H9 (cell line): ENCODE data around the gene KSR1. TPM values are rescaled to one million over a fixed set of nuclear protein-coding genes. Genes with fewer than 3 reads are reported as not detected.

Experiments
- DNase-seq: peaks from one replicate; pipeline ENCODE4 v3.0.0-alpha.2; 2017
- H2AFZ ChIP-seq: one replicate; pipeline ENCODE4 v1.6.1; 2013; ENCODE audit warnings: mild to moderate bottlenecking, low read length, control low read depth, moderate library complexity
- H2AK5ac ChIP-seq: 2 replicates; pipeline ENCODE4 v1.6.1; 2013; ENCODE audit warnings: low read length, control low read depth, mixed read lengths; ENCODE audit not compliant: insufficient read length
- H2BK120ac ChIP-seq: one replicate; pipeline ENCODE4 v1.6.1; 2013; ENCODE audit warnings: low read depth, mild to moderate bottlenecking, low read length, control low read depth, inconsistent platforms; ENCODE audit not compliant: poor library complexity, severe bottlenecking
- H2BK12ac ChIP-seq: 2 replicates; pipeline ENCODE4 v1.6.1; 2013; ENCODE audit warnings: low read length, control low read depth, mixed read lengths, low read depth; ENCODE audit not compliant: insufficient read length
- H2BK15ac ChIP-seq: 2 replicates; pipeline ENCODE4 v1.6.1; 2013; ENCODE audit warnings: low read depth, low read length, control low read depth
- H2BK20ac ChIP-seq: one replicate; pipeline ENCODE4 v1.6.1; 2013; ENCODE audit warnings: low read depth, mild to moderate bottlenecking, low read length, control low read depth, inconsistent platforms; ENCODE audit not compliant: poor library complexity, severe bottlenecking
- H2BK5ac ChIP-seq: 2 replicates; pipeline ENCODE4 v1.6.1; 2013; ENCODE audit warnings: low read length, control low read depth, mixed read lengths; ENCODE audit not compliant: insufficient read length
- H3K14ac ChIP-seq: 2 replicates; pipeline ENCODE4 v1.6.1; 2013; ENCODE audit warnings: low read length, control low read depth; ENCODE audit not compliant: insufficient read depth
- H3K18ac ChIP-seq: 2 replicates; pipeline ENCODE4 v1.6.1; 2013; ENCODE audit warnings: low read depth, mild to moderate bottlenecking, mixed read lengths, low read length, control low read depth; ENCODE audit not compliant: insufficient read length
- H3K23ac ChIP-seq: 2 replicates; pipeline ENCODE4 v1.6.1; 2013; ENCODE audit warnings: low read length, control low read depth, mixed read lengths, low read depth; ENCODE audit not compliant: insufficient read length
- H3K23me2 ChIP-seq: 2 replicates; pipeline ENCODE4 v1.6.1; 2013; ENCODE audit warnings: low read depth, mild to moderate bottlenecking, mixed read lengths, low read length, control low read depth; ENCODE audit not compliant: insufficient read length, poor library complexity, severe bottlenecking
- H3K27ac ChIP-seq: 2 replicates; pipeline ENCODE4 v1.5.1; 2013; ENCODE audit warnings: low read length, control low read depth, mixed read lengths, low read depth; ENCODE audit not compliant: insufficient read length
- H3K27me3 ChIP-seq: 2 replicates; pipeline ENCODE4 v1.6.1; 2013; ENCODE audit warnings: low read length, control low read depth, inconsistent platforms; ENCODE audit not compliant: insufficient read depth
- H3K4ac ChIP-seq: 2 replicates; pipeline ENCODE4 v1.6.1; 2013; ENCODE audit warnings: low read depth, mild to moderate bottlenecking, control low read depth, inconsistent platforms, low read length, moderate library complexity
- H3K4me1 ChIP-seq: 2 replicates; pipeline ENCODE4 v1.6.1; 2013; ENCODE audit warnings: low read length, control low read depth, inconsistent platforms; ENCODE audit not compliant: insufficient read depth
- H3K4me2 ChIP-seq: 2 replicates; pipeline ENCODE4 v1.6.1; 2013; ENCODE audit warnings: low read length, control low read depth, mixed read lengths; ENCODE audit not compliant: insufficient read length, insufficient read depth
- H3K56ac ChIP-seq: 2 replicates; pipeline ENCODE4 v1.6.1; 2013; ENCODE audit warnings: low read depth, mild to moderate bottlenecking, mixed read lengths, low read length, control low read depth; ENCODE audit not compliant: insufficient read length
- H3K79me1 ChIP-seq: 2 replicates; pipeline ENCODE4 v1.6.1; 2013; ENCODE audit warnings: low read depth, mild to moderate bottlenecking, moderate library complexity, low read length, control low read depth, inconsistent platforms; ENCODE audit not compliant: insufficient read depth, poor library complexity, severe bottlenecking
- H3K79me2 ChIP-seq: 2 replicates; pipeline ENCODE4 v1.6.1; 2013; ENCODE audit warnings: low read length, control low read depth, inconsistent platforms; ENCODE audit not compliant: insufficient read depth
- H3K9ac ChIP-seq: 2 replicates; pipeline ENCODE4 v1.6.1; 2013; ENCODE audit warnings: low read length, control low read depth, mixed read lengths; ENCODE audit not compliant: insufficient read length; ENCODE audit errors: extremely low read depth
- H3K9me3 ChIP-seq: one replicate; pipeline ENCODE4 v1.6.1; 2013; ENCODE audit warnings: low read depth, low read length, inconsistent platforms; ENCODE audit not compliant: control insufficient read depth
- H3T11ph ChIP-seq: one replicate; pipeline ENCODE4 v1.6.1; 2013; ENCODE audit warnings: mild to moderate bottlenecking, low read length, control low read depth, inconsistent platforms
- H4K20me1 ChIP-seq: one replicate; pipeline ENCODE4 v1.6.1; 2013; ENCODE audit not compliant: control insufficient read depth, insufficient read length, insufficient read depth
- H4K5ac ChIP-seq: 2 replicates; pipeline ENCODE4 v1.6.1; 2013; ENCODE audit warnings: low read depth, mild to moderate bottlenecking, mixed read lengths, low read length, control low read depth; ENCODE audit not compliant: insufficient read length
- H4K8ac ChIP-seq: replicated peaks from 2 replicates; pipeline ENCODE4 v1.6.1; 2013; ENCODE audit warnings: low read length, control low read depth, mixed read lengths, low read depth; ENCODE audit not compliant: insufficient read length
- H4K91ac ChIP-seq: 2 replicates; pipeline ENCODE4 v1.6.1; 2013; ENCODE audit warnings: low read depth, mild to moderate bottlenecking, moderate library complexity, mixed read lengths, low read length, control low read depth; ENCODE audit not compliant: insufficient read length
- H3K27ac Mint-ChIP-seq, 3 experiments: 2 replicates in 2 of 3; 3 replicates in 1 of 3; pipeline ENCODE4 v1.8.0; 2020 to 2021; ENCODE audit warnings: mixed read lengths in 3 of 3, mild to moderate bottlenecking in 1 of 3, moderate library complexity in 1 of 3
- H3K27me3 Mint-ChIP-seq: 2 replicates; pipeline ENCODE4 v1.8.0; 2021; ENCODE audit warnings: low read depth, mild to moderate bottlenecking, moderate library complexity, mixed read lengths
- H3K36me3 Mint-ChIP-seq, 3 experiments: 2 replicates in 2 of 3; 3 replicates in 1 of 3; pipeline ENCODE4 v1.8.0; 2020 to 2021; ENCODE audit warnings: low read depth in 3 of 3, mixed read lengths in 3 of 3; ENCODE audit not compliant: insufficient read depth in 1 of 3
- H3K4me1 Mint-ChIP-seq, 2 experiments: 2 replicates each; pipeline ENCODE4 v1.8.0; 2020; ENCODE audit warnings: mixed read lengths in 2 of 2
- H3K4me3 Mint-ChIP-seq, 2 experiments: 2 replicates in 1 of 2; 3 replicates in 1 of 2; pipeline ENCODE4 v1.8.0; 2020 to 2021; ENCODE audit warnings: mild to moderate bottlenecking in 2 of 2, mixed read lengths in 2 of 2, moderate library complexity in 1 of 2
- H3K9me3 Mint-ChIP-seq, 2 experiments: 2 replicates in 1 of 2; 3 replicates in 1 of 2; pipeline ENCODE4 v1.8.0; 2020; ENCODE audit warnings: mild to moderate bottlenecking in 2 of 2, mixed read lengths in 2 of 2, moderate library complexity in 1 of 2
- CTCF ChIP-seq: fragments of 200-600 bp; sonication (generic); conservative IDR thresholded peaks from 3 replicates; pipeline ENCODE4 v1.8.0; 2021; ENCODE audit warnings: antibody characterized with exemption, mild to moderate bottlenecking
- WGBS: extraction: QIAGEN DNeasy Blood & Tissue Kit; methylation state at CpG from one replicate; pipeline ENCODE4 v1.1.7; 2013; ENCODE audit warnings: missing lambda C conversion rate, low lambda C conversion rate, mixed read lengths; ENCODE audit not compliant: insufficient read length; ENCODE audit errors: extremely low coverage; 5-methylcytosine and 5-hydroxymethylcytosine counted together
- total RNA-seq: library from RNA; stranded (reverse); gene quantifications from 2 replicates; pipeline ENCODE4 v1.2.1, GENCODE V29; 2021

The KSR1 gene
- total RNA-seq, 1 experiment from 2014 or later, result 44.9 TPM

DNA sequence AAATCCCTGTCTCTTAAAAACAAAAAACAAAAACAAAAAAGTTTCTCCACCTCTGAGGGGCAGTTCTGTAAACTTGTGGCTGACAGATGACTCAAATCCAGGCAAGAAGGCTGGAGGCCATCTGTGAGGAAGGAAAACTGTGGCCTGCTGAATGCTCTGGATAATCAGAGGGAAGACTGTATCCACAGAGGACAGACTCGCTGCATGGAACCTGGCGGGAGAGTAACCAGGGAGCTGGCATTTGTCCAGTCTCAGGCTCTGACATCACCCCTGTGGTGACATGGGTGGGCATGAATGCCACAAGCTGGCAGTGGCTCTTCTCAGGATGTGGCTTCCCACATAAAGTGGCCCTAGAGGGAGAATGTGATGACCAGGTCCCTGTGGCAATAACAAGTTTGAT lies 2.8 kb upstream of the KSR1 start:
- no peaks in the 10 kb centered on the region for H4K20me1 ChIP-seq
- H4K5ac ChIP-seq, result no peak overlapping the region
- H3K4ac ChIP-seq, result no peak overlapping the region
- no peak overlapping the region for H4K8ac ChIP-seq
- H3K9ac ChIP-seq, result no peak overlapping the region
- Mint-ChIP-seq H3K9me3 (peaks cover 0 to 2% of the 10 kb centered on the region in 2 experiments; a peak in 2 of 5 replicates), H3K36me3 (peaks cover 0 to 2% (median 0%) of the 10 kb centered on the region in 3 experiments; a peak in 1 of 7 replicates), H3K4me1 (peaks cover 21 to 24% of the 10 kb centered on the region in 2 experiments), H3K4me3 (no peak overlapping the region), H3K27me3 (peaks cover 17% of the 10 kb centered on the region), H3K27ac (no peak overlapping the region)
- H2BK120ac ChIP-seq, result no peak overlapping the region
- H3K4me2 ChIP-seq, result no peak overlapping the region
- H4K91ac ChIP-seq, result no peak overlapping the region
- no peaks in the 10 kb centered on the region for H3K27me3 ChIP-seq
- H2BK12ac ChIP-seq, result no peak overlapping the region
- no peak overlapping the region for H3K27ac ChIP-seq
- peaks cover 11% of the 10 kb centered on the region for H3K23me2 ChIP-seq
- H2BK20ac ChIP-seq, result no peak overlapping the region
- H3K18ac ChIP-seq, result no peak overlapping the region
- H3K79me1 ChIP-seq, result no peaks in the 10 kb centered on the region
- H3K23ac ChIP-seq, result no peak overlapping the region
- no CpG with 5 or more reads among the region's 2 CpGs for WGBS
- no peak overlapping the region for H2BK15ac ChIP-seq
- H2AK5ac ChIP-seq, result no peak overlapping the region
- no peak overlapping the region for H2AFZ ChIP-seq
- H3K9me3 ChIP-seq, result no peaks in the 10 kb centered on the region
- no peaks in the 10 kb centered on the region; the same call in 1 of the 2 replicates for H3K79me2 ChIP-seq
- no peak overlapping the region for H3T11ph ChIP-seq
- no peak overlapping the region for H2BK5ac ChIP-seq
- no peak overlapping the region for H3K56ac ChIP-seq
- H3K4me1 ChIP-seq, result no peaks in the 10 kb centered on the region
- no peak for TF ChIP-seq CTCF
- no peak overlapping the region for H3K14ac ChIP-seq
- no peak for DNase-seq
